NCI-H2029 (cell line): Measurements from ENCODE around the gene FAM200A.
"Not testable (repeated sequence)": the region's sequence is repeated elsewhere in the genome, so short reads cannot be mapped to it uniquely, and the experiment has no call there.

Experiments used
- DNase-seq: peaks from one replicate; lab custom pipeline; 2025; lab: John Stamatoyannopoulos, UW

Gene FAM200A

DNA sequence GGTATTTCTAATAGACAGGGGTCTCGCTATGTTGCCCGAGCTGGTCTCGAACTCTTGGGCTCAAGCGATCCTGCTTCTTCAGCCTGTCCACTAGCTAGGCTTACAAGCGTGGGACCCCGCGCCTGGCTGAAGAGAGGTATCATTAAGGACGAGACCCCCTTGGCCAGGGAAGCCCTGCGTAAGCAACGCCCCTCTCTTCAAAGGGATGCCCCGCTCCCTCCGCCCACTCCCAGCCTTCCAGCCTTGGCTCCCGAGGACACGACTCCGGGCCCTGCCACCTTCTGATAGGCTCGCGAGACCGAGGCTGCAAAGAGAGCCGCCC is 47.7 kb downstream of the FAM200A start:
- peak; percentile 96 for DNase-seq

DNA sequence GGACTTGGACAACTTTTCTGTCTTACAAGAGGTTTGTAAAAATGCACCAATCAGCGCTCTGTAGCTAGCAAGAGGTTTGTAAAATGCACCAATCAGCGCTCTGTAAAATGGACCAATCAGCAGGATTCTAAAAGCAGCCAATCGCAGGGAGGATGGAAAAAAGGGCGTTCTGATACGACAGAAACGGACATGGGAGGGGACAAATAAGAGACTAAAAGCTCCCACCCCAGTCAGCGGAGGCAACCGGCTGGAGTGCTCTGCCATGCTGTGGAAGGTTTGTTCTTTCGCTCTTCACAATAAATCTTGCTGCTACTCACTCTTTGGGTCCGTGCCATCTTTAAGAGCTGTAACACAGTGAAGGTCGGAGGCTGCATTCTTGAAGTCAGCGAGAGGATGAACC is 50.7 kb downstream of the FAM200A start:
- not testable (repeated sequence) for DNase-seq

DNA sequence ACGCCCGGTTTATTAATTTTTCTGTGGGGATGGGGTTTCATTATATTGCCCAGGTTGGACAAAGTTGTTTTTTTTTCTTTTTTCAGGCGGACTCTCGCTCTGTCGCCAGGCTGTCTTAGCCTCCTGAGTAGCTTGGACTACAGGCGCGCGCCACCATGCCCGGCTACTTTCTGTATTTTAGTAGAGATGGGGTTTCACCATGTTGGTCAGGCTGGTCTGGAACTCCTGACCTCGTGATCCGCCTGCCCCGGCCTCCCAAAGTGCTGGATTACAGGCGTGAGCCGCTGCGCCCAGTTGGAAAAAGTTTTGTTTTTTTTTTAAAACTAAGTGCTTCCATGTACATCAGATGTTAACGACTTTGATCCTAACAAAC is 51.3 kb downstream of the FAM200A start:
- DNase-seq: no peak

GRCh38 chr7:99499721-99500636 is 51.9 kb downstream of the FAM200A start, which contains the start of gene ZNF394:
TSS of gene ZNF394 (minus strand) at chr7:99500281. CDS start at chr7:99500093, 188 bp downstream.
- DNase-seq: peak; percentile 84

GRCh38 chr7:99499371-99499720 is 52.6 kb downstream of the FAM200A start:
- DNase-seq: no peak

DNA sequence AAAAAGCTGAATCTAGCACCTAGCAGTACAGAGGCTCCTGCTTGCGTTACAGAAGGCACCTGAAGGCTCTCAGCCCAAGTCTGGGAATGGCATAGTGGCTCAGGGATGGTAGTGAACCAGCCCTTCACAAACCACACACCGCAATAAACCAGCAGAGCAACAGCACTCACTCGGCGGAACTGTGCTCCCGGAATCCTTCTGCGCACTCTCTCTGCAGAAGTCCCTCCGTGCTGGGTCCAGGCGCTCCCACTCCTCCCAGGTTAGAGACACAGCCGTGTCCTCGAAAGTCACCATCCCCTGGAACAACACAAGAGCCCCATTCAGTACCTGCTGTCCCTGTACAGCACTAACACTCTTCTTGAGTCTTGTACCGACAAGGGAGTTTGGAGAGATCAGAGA is 53.4 kb downstream of the FAM200A start:
- no peak for DNase-seq

- DNase-seq: no peak
Observed at GRCh38 chr7:99497766-99498545, 54.0 kb downstream of the FAM200A start.
